Fibroblast of villous mesenchyme (primary cell): ENCODE data around the gene CDK2AP2. TPM values are rescaled to one million over a fixed set of nuclear protein-coding genes. Genes with fewer than 3 reads are reported as not detected.

ENCODE experiments used
- DNase-seq: peaks from one replicate; pipeline ENCODE4 v3.0.0-alpha.2; 2010; ENCODE audit warnings: low read depth
- H3K4me3 ChIP-seq: 2 replicates; pipeline ENCODE4 v1.5.1; 2011; ENCODE audit warnings: low read depth, mild to moderate bottlenecking, low read length
- total RNA-seq: library from RNA; depleted of rRNA; stranded (reverse); fragments of >200 nt; gene quantifications from 2 replicates; pipeline ENCODE4 v1.2.3, GENCODE V29; 2012
- TF ChIP-seq, protein P1 (sequence below): IDR thresholded peaks from 2 replicates; pipeline ENCODE4 v1.5.1; 2012; ENCODE audit warnings: low read depth, mild to moderate bottlenecking, low read length; ENCODE audit not compliant: insufficient read depth

CDK2AP2 gene
- total RNA-seq, 1 donor, result 16.8 TPM

DNA sequence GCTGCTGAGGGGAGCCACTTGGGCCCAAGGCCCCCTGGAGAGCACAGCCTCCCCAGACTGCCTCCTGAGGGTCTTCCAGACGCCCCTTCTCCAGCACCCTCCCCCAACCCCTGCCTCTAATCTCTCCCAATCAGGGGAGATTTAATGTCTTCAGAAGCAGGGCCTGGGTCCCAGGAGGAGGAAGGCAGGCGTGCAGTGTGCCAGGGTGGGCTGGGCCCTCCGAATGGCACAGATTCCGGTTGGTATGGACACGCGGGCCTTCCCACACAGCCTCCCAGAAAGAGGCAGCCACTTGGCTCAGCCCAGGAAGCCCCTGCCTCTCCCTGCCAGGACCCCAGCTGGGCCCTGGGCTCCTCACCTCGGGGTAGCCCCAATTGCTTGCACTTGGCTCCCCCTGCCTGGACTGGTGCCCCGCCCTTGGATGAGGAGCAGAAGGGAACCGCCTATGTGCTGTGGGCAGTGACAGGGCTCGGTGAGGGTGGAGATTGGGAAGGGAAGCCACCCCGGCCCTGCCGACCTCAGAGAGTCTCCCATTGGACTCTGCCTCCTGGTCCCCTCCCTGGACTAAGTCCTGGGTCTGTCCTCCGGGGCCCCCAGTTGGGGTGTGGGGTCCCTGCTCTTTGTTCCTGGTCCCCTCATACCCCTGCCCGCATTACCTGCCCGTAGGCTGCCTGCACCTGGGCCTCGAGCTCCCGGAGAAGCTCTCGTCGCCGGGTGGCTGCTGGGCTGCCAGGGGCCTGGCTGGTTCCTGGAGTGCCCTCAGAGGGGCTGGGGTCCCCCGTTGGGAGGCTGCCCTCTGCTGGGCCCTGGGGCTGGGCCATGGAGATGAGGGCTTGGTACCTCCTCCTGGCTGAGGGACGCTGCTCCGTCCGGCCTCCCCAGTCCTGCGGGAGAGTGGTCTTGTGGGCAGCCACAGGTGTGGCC, 15.9 kb upstream of the CDK2AP2 start:
- no peak overlapping the region for H3K4me3 ChIP-seq
- TF ChIP-seq, protein P1, sequence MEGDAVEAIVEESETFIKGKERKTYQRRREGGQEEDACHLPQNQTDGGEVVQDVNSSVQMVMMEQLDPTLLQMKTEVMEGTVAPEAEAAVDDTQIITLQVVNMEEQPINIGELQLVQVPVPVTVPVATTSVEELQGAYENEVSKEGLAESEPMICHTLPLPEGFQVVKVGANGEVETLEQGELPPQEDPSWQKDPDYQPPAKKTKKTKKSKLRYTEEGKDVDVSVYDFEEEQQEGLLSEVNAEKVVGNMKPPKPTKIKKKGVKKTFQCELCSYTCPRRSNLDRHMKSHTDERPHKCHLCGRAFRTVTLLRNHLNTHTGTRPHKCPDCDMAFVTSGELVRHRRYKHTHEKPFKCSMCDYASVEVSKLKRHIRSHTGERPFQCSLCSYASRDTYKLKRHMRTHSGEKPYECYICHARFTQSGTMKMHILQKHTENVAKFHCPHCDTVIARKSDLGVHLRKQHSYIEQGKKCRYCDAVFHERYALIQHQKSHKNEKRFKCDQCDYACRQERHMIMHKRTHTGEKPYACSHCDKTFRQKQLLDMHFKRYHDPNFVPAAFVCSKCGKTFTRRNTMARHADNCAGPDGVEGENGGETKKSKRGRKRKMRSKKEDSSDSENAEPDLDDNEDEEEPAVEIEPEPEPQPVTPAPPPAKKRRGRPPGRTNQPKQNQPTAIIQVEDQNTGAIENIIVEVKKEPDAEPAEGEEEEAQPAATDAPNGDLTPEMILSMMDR, result no peak
- DNase-seq, result no peak

DNA sequence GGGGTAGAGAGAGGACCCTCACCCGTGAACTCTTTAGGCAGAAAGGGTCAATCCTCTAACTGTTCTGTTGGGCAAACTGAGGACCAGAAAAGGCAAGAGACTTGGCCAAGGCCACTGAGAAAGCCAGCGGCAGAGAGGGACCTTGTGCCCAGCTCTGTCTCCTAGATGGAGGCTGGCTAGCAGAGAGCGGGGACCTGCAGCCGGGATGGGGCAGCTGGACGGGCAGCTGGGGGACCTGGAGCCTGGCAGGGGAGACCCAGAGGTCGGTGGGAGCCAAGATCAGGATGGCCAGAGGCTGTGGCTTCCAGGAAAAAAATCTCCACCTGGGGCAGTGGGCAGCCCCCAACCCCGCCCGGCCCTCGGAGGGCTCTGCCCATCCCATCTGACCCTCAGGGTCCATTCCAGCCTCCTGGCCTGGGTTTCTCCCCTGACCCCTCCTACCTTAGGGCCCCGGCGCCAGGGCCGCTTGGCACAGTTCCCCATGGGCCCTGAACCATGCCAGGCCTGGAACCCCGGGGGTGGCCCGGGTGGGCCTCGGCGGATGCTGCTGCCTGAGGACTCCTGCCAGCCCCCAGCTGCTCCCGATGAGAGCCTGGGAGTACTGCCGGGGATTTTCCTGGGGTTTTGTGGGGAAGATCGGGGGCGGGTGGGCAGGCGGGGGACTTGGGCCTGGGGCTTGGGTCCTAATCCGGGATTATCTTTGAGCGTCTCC, 15.0 kb upstream of the CDK2AP2 start, which contains the start of gene CABP2:
TSS of gene CABP2 (minus strand) at position 603 of the 712 bp plus-strand sequence. CDS start at position 483, 120 bp downstream.
- H3K4me3 ChIP-seq, result no peak within 1 kb of the TSS
- no peak for DNase-seq

DNA sequence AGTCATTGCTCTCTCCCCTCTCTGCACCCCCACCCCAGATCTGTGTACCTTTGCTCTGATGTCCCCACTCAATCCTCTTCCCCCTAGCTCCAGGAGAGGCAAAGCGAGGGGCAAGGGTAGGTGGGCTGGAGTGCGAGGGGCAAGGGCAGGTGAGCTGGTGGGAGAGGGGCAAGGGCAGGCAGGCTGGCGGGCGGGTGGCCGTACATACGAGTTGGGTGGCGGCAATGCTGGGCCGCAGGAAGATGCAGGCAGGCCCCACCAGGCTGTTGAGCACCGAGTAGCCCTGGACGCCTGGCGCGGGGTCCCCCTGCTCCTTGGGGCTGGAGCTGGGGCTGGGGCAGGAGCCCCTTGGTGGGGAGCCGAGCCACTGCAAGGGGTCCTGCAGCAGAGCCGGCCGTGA, 14.4 kb upstream of the CDK2AP2 start:
- no peak for DNase-seq
- no peak overlapping the region for H3K4me3 ChIP-seq
- TF ChIP-seq, protein P1, result no peak

More for the DNA sequence above, 15.0 kb upstream of the CDK2AP2 start, which contains the start of gene CABP2:
- TF ChIP-seq, protein P1, result no peak

DNA sequence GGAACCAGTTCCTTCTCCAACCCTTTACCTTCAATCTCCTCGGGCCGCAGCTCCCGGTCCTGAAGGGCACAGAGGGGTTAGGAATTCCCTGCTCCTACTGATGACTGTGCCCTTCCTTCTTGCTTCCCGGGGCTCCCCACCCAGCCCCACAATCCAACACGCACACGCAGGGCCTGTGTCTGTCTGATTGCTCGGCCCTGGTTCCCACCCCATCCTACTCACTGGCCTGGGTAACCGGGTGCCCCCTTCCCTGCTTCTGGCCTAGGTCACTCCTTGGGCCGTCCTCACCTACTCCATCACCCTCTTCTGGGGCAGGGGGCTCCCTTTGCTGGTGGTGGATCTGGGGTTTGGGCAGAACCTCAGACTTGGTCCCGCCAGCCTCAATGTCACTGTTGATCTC, 14.0 kb upstream of the CDK2AP2 start:
- DNase-seq, result no peak
- TF ChIP-seq, protein P1, result no peak
- H3K4me3 ChIP-seq, result no peak overlapping the region

DNA sequence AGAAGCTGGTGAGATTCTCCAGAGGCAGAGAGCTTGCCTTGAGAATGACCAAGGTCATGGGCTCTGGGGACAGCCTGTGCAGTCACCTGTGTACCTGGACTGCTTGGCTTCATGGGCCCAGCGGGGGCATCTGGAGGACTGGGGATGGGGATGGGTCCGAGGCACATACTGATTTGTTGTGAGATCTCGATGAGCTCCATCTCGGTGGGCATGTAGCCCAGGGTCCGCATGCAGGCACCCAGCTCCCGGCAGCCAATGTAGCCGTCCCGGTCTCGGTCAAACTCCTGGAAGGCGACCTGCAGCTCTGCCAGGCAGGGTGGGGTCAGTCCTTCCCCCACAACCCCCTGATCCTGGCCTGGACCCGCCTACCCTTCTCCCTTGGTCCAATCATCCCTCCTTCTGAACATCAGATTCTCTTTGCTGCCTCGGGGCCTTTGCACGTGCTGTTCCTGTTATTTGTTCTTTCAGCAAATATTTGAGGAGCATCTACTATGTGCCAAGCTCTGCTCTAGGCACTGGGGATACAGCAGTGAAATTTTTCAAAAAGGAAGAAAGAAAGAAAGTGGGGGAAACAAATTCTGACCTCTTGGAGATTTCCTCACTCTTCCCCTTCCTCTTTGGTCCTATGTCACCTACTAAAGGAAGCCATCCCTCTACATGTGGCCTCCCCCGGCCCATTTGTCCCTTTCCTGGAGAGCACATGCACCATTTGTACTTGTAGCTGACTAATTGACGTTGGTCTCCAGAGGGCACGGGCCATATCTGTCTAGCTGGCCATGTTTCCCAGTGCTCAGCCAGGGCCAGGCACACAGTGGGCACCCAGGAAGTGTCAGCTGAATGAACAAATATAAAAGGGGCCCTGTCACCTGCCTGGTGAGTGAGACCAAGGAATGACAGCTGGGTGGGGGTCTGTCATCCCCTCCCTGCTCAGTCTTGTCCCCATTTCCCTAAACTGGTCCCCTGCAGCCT, 13.2 kb upstream of the CDK2AP2 start:
- DNase-seq, result no peak
- no peak overlapping the region for H3K4me3 ChIP-seq
- TF ChIP-seq, protein P1, result no peak

DNA sequence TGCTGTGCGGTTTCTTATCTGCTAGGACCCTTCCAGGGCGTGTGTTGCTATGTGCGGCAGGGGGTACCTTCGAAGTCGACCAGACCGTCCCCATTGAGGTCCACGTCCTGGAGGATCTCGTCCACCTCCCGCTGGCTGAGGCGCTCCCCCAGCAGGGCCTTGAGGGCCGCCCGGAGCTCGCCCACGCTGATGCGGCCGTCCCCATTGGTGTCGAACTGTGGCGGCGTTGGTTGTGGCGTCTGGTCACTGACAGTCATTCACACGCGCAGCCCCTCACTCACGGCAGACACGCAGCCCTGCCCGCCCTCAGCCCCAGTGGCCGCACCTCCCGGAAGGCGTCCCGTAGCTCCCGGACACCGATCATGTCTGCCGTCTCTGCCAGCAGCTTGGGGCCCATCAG, 11.8 kb upstream of the CDK2AP2 start:
- H3K4me3 ChIP-seq, result no peak overlapping the region
- TF ChIP-seq, protein P1, result no peak
- DNase-seq, result no peak
